Erythroblast (primary cell): Measurements from ENCODE around the gene ITGB1.
"Not testable (repeated sequence)": the region's sequence is repeated elsewhere in the genome, so short reads cannot be mapped to it uniquely, and the experiment has no call there.

Experiments used
- GATA1 ChIP-seq: IDR thresholded peaks from 2 replicates; pipeline ENCODE4 v1.6.1; 2011; ENCODE audit warnings: low read depth, mild to moderate bottlenecking, control low read depth, low read length, moderate library complexity
- POLR2A ChIP-seq: IDR thresholded peaks from 2 replicates; pipeline ENCODE4 v1.6.1; 2011; ENCODE audit warnings: mild to moderate bottlenecking, low read length

DNA sequence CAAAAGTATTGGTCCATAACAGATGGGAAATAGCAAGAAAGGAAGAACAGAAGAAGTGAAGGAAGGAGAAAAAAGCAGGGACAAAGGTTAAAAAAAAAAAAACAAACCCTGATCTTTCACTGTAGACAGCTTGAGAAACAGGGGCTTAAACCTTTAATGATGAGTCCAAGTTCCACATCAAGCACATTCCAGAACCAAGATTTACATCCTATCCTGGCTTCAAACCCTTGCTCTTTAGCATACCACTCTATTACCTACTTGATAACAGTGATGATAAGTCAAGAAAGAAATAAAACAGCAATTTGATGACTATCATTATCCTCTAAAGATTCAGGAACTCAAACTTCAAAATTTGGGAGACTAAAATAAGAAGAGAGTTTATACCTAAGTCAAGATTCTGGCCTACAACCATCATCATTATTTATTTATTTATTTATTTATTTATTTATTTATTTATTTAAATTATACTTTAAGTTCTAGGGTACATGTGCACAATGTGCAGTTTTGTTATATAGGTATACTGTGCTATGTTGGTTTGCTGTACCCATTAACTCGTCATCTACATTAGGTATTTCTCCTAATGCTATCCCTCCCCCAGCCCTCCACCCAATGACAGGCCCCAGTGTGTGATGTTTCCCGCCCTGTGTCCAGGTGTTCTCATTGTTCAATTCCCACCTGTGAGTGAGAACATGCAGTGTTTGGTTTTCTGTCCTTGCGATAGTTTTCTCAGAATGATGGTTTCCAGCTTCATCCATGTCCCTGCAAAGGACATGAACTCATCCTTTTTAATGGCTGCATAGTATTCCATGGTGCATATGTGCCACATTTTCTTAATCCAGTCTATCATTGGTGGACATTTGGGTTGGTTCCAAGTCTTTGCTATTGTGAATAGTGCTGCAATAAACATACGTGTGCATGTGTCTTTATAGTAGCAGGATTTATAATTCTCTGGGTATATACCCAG is 20.1 kb upstream of the ITGB1 start:
- not testable (repeated sequence) for TF ChIP-seq POLR2A, GATA1
